GM23338 (cell line): ENCODE measurements around the gene STARD13. TPM values are rescaled to one million over a fixed set of nuclear protein-coding genes. Genes with fewer than 3 reads are reported as not detected.

Experiments
- ATAC-seq: fragments of 200-7000 bp; cut with Tn5 transposase; 3 replicates; pipeline ENCODE4 v1.9.1; 2020
- DNase-seq: peaks from one replicate; pipeline ENCODE4 v3.0.0-alpha.2; 2015; ENCODE audit warnings: low spot score
- H2AFZ ChIP-seq: fragments of 200-600 bp; sonication (generic); 2 replicates; pipeline ENCODE4 v1.8.0; 2016; ENCODE audit warnings: antibody characterized with exemption, mild to moderate bottlenecking, moderate library complexity
- H3F3A ChIP-seq: fragments of 200-600 bp; sonication (generic); replicated peaks from 2 replicates; pipeline ENCODE4 v1.8.0; 2017; ENCODE audit warnings: antibody characterized with exemption, mixed run types, low read depth
- H3K27ac ChIP-seq: fragments of 200-600 bp; sonication (generic); 2 replicates; pipeline ENCODE4 v1.6.1; 2016; ENCODE audit warnings: low read depth
- H3K27me3 ChIP-seq: fragments of 200-600 bp; sonication (generic); 2 replicates; pipeline ENCODE4 v1.8.0; 2016; ENCODE audit warnings: mild to moderate bottlenecking, mixed run types, moderate library complexity; ENCODE audit not compliant: insufficient read depth
- H3K36me3 ChIP-seq: fragments of 200-600 bp; sonication (generic); 2 replicates; pipeline ENCODE4 v1.8.0; 2016; ENCODE audit warnings: mild to moderate bottlenecking; ENCODE audit not compliant: insufficient read depth
- H3K4me1 ChIP-seq: fragments of 200-600 bp; sonication (generic); 2 replicates; pipeline ENCODE4 v1.8.0; 2016; ENCODE audit warnings: mild to moderate bottlenecking, moderate library complexity; ENCODE audit not compliant: insufficient read depth
- H3K4me2 ChIP-seq: fragments of 200-600 bp; sonication (generic); 2 replicates; pipeline ENCODE4 v1.7.1; 2017; ENCODE audit warnings: mixed run types
- H3K4me3 ChIP-seq: fragments of 200-600 bp; sonication (generic); 2 replicates; pipeline ENCODE4 v1.6.1; 2016; ENCODE audit warnings: mixed run types
- H3K79me2 ChIP-seq: fragments of 200-600 bp; sonication (generic); replicated peaks from 2 replicates; pipeline ENCODE4 v1.8.0; 2017; ENCODE audit warnings: mild to moderate bottlenecking; ENCODE audit not compliant: insufficient read depth
- H3K9me2 ChIP-seq: fragments of 200-600 bp; sonication (generic); 2 replicates; pipeline ENCODE4 v1.8.0; 2017; ENCODE audit not compliant: insufficient read depth
- H4K20me1 ChIP-seq: fragments of 200-600 bp; sonication (generic); replicated peaks from 2 replicates; pipeline ENCODE4 v1.8.0; 2017; ENCODE audit warnings: mild to moderate bottlenecking; ENCODE audit not compliant: insufficient read depth
- H3K27ac Mint-ChIP-seq: 2 replicates; pipeline ENCODE4 v1.8.0; 2020; ENCODE audit warnings: inconsistent platforms, mild to moderate bottlenecking, moderate library complexity, mixed read lengths
- H3K27me3 Mint-ChIP-seq: 3 replicates; pipeline ENCODE4 v1.8.0; 2022; ENCODE audit warnings: low read depth, mild to moderate bottlenecking, moderate library complexity, mixed read lengths, inconsistent platforms; ENCODE audit not compliant: insufficient read depth, poor library complexity
- H3K36me3 Mint-ChIP-seq: 3 replicates; pipeline ENCODE4 v1.8.0; 2021; ENCODE audit warnings: low read depth, mild to moderate bottlenecking, inconsistent platforms, moderate library complexity, mixed read lengths
- H3K4me1 Mint-ChIP-seq: 3 replicates; pipeline ENCODE4 v1.8.0; 2020; ENCODE audit warnings: mild to moderate bottlenecking, inconsistent platforms, mixed read lengths
- H3K4me3 Mint-ChIP-seq: 3 replicates; pipeline ENCODE4 v1.8.0; 2021; ENCODE audit warnings: moderate library complexity, mild to moderate bottlenecking, inconsistent platforms, mixed read lengths
- H3K9me3 Mint-ChIP-seq: 3 replicates; pipeline ENCODE4 v1.8.0; 2020; ENCODE audit warnings: moderate library complexity, mild to moderate bottlenecking, inconsistent platforms, mixed read lengths
- CREB1 ChIP-seq: fragments of 250-450 bp; sonication (Bioruptor Pico); IDR thresholded peaks from 2 replicates; pipeline ENCODE4 v1.5.0; 2020; ENCODE audit warnings: low read depth, mild to moderate bottlenecking, moderate library complexity
- CTCF ChIP-seq, 2 experiments: fragments of 200-600 bp in 1 of 2; sonication (generic) in 1 of 2; conservative IDR thresholded peaks; 2 replicates each; pipeline versions ENCODE4 v1.5.1 to v1.6.1; 2016 to 2017; ENCODE audit warnings: antibody characterized with exemption in 2 of 2, low read depth in 2 of 2, mild to moderate bottlenecking in 2 of 2, moderate library complexity in 1 of 2
- EZH2 ChIP-seq: fragments of 200-600 bp; sonication (generic); IDR thresholded peaks from one replicate; pipeline ENCODE4 v1.8.0; 2017; ENCODE audit warnings: antibody characterized with exemption, mild to moderate bottlenecking, low read depth; ENCODE audit not compliant: unreplicated experiment
- EZH2phosphoT487 ChIP-seq: fragments of 200-600 bp; sonication (generic); IDR thresholded peaks from one replicate; pipeline ENCODE4 v1.8.1; 2018; ENCODE audit warnings: antibody characterized with exemption; ENCODE audit not compliant: unreplicated experiment
- JUNB ChIP-seq: IDR thresholded peaks from one replicate; pipeline ENCODE4 v1.6.1; 2016; ENCODE audit warnings: antibody characterized with exemption; ENCODE audit not compliant: unreplicated experiment
- NANOG ChIP-seq: IDR thresholded peaks from 2 replicates; pipeline ENCODE4 v1.6.1; 2016; ENCODE audit warnings: antibody characterized with exemption, borderline replicate concordance
- POLR2AphosphoS5 ChIP-seq: IDR thresholded peaks from 2 replicates; pipeline ENCODE4 v1.6.1; 2016; ENCODE audit warnings: antibody characterized with exemption, low read depth
- REST ChIP-seq: IDR thresholded peaks from one replicate; pipeline ENCODE4 v1.6.1; 2018; ENCODE audit warnings: antibody characterized with exemption; ENCODE audit not compliant: unreplicated experiment
- STAT1 ChIP-seq: IDR thresholded peaks from one replicate; pipeline ENCODE4 v1.6.1; 2016; ENCODE audit warnings: antibody characterized with exemption; ENCODE audit not compliant: unreplicated experiment
- ZNF114 ChIP-seq: fragments of 250-450 bp; sonication (Bioruptor Pico); IDR thresholded peaks from 2 replicates; pipeline ENCODE4 v1.5.0; 2020; ENCODE audit warnings: mild to moderate bottlenecking, moderate library complexity
- ZNF462 ChIP-seq: fragments of 250-450 bp; sonication (Bioruptor Pico); IDR thresholded peaks from 2 replicates; pipeline ENCODE4 v1.5.0; 2020; ENCODE audit warnings: mild to moderate bottlenecking, moderate library complexity
- polyA plus RNA-seq: library from polyadenylated mRNA; unstranded; fragments of >200 nt; fragmentation: Nextera tagmentation; extraction: Ambion mirVana; gene quantifications from 2 replicates; pipeline ENCODE4 v1.2.1, GENCODE V29; 2016
- total RNA-seq: library from RNA; depleted of rRNA; stranded (reverse); fragments of >200 nt; shearing (Covaris generic); gene quantifications from 2 replicates; pipeline ENCODE4 v1.2.3, GENCODE V29; 2014

STARD13 gene
- total and polyA plus RNA-seq, 2 experiments from 2014 or later: 3.2 to 5.2 TPM

DNA sequence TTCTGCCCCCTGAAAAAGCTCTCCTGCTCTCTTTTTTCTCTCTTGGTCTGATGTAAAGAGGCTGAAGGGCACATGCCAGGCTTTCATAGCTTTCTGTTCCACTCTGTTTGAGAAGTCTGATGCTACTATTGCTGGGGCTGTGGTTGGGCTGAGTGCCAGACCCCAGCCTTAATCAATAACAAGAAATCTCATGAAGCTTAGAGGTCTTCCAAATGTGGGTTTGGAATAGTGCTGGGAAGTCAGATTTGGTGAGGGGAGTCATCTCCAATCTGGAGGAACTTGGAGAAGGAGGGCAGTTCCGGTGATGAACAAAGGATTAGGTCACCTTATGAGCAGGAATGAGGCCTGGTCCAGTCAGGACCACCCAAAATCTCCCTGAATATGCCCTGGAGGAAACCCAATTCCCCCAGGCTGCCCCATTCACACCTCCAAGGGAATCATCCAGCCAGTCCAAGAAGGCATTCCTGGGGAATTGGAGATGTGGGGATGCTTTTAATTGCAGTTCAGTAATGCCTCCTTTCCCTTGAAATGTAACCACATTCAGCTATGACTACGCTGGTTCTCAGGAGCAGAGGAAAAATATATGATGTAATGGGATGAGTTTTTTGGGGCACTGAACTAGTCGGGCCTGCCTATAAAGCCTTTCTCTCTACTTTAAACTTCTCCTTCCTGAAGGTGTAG, 102.0 kb downstream of the STARD13 start:
- Histone ChIP-seq H3K27ac (no peak overlapping the region), H3K79me2 (no peaks in the 10 kb centered on the region), H3F3A (no peaks in the 10 kb centered on the region), H3K4me3 (no peak overlapping the region), H3K4me1 (peaks cover 36% of the 10 kb centered on the region), H3K4me2 (no peak overlapping the region), H3K36me3 (no peaks in the 10 kb centered on the region), H3K27me3 (peaks cover 36% of the 10 kb centered on the region), H2AFZ (no peak overlapping the region), H3K9me2 (no peaks in the 10 kb centered on the region; the same call in 1 of the 2 replicates), H4K20me1 (no peaks in the 10 kb centered on the region)
- ATAC-seq (no peak), DNase-seq (no peak)
- Mint-ChIP-seq H3K27me3 (peaks cover 22% of the 10 kb centered on the region), H3K36me3 (no peaks in the 10 kb centered on the region), H3K27ac (no peak overlapping the region), H3K4me1 (peaks cover 39% of the 10 kb centered on the region), H3K9me3 (no peaks in the 10 kb centered on the region), H3K4me3 (no peak overlapping the region)
- no peak for TF ChIP-seq CREB1 (CRISPR knock-in tag)
- no peak for TF ChIP-seq ZNF114 (CRISPR knock-in tag)
- TF ChIP-seq REST: no peak
- TF ChIP-seq POLR2AphosphoS5: no peak
- TF ChIP-seq EZH2phosphoT487: no peak
- TF ChIP-seq ZNF462: no peak
- no peak for TF ChIP-seq STAT1
- no peak for TF ChIP-seq EZH2
- no peak for TF ChIP-seq CTCF (conservative IDR thresholded peaks at IDR 0.05; ENCODE audit: low read depth in 2 of 2)
- TF ChIP-seq JUNB: no peak
- TF ChIP-seq NANOG: no peak
